RWPE1 (cell line): Measurements from ENCODE around the gene OCLN.
A peak's percentile ranks its signal among the peaks of the same experiment; 100 is the strongest.
"Not testable (repeated sequence)": the region's sequence is repeated elsewhere in the genome, so short reads cannot be mapped to it uniquely, and the experiment has no call there.

ENCODE experiments used
- CTCF ChIA-PET: fragments of 350-600 bp; sonication (Branson Sonifier 250); formaldehyde crosslinking; extraction: SDS; loops from one replicate; lab custom pipeline; 2021; lab: Yijun Ruan, JAX
- POLR2A ChIA-PET: fragments of 400-600 bp; formaldehyde crosslinking; extraction: SDS; loops from one replicate; lab custom pipeline; 2020; ENCODE audit warnings: antibody characterized with exemption; ENCODE audit not compliant: low non-redundant PET; lab: Yijun Ruan, JAX
- DNase-seq: peaks from one replicate; pipeline ENCODE4 v3.0.0; 2012; ENCODE audit warnings: low spot score
- H3K27ac ChIP-seq: fragments of 450-650 bp; 2 replicates; pipeline ENCODE4 v1.5.1; 2017
- TF ChIP-seq, protein P1 (sequence below): fragments of 450-650 bp; conservative IDR thresholded peaks from 2 replicates; pipeline ENCODE4 v1.5.1; 2017; ENCODE audit warnings: low read depth, mild to moderate bottlenecking

OCLN gene

DNA sequence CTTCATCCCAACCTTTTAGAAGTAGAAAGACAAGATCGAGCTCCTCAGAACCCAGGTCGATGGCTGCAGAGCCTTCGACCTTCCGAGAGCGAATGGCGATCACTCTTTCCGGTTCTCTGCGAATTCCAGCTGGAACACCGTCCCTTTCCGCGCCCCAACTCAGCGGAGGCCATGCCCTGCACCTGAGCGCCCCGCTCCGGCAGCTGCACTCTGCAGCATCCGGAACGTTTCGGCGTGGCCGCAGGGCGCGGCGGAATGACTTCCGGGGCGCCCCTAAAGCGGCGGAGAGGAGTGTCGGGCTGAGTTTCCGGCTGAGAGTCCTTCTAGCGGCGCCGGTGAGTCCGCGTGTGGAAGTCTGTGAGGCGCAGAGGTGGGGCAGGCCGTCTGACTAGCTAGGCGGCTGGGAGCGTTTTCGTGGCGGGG is 67.3 kb downstream of the OCLN start, which contains the start of gene GTF2H2C:
TSS of gene GTF2H2C (plus strand) at position 284 of the 423 bp plus-strand sequence. CDS start 4,942 bp downstream, outside the sequence.
- H3K27ac ChIP-seq, POLR2A ChIA-PET, DNase-seq, CTCF ChIA-PET: not testable (repeated sequence)
- TF ChIP-seq, protein P1, sequence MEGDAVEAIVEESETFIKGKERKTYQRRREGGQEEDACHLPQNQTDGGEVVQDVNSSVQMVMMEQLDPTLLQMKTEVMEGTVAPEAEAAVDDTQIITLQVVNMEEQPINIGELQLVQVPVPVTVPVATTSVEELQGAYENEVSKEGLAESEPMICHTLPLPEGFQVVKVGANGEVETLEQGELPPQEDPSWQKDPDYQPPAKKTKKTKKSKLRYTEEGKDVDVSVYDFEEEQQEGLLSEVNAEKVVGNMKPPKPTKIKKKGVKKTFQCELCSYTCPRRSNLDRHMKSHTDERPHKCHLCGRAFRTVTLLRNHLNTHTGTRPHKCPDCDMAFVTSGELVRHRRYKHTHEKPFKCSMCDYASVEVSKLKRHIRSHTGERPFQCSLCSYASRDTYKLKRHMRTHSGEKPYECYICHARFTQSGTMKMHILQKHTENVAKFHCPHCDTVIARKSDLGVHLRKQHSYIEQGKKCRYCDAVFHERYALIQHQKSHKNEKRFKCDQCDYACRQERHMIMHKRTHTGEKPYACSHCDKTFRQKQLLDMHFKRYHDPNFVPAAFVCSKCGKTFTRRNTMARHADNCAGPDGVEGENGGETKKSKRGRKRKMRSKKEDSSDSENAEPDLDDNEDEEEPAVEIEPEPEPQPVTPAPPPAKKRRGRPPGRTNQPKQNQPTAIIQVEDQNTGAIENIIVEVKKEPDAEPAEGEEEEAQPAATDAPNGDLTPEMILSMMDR = peak; percentile 35; the same call in 1 of the 2 replicates

DNA sequence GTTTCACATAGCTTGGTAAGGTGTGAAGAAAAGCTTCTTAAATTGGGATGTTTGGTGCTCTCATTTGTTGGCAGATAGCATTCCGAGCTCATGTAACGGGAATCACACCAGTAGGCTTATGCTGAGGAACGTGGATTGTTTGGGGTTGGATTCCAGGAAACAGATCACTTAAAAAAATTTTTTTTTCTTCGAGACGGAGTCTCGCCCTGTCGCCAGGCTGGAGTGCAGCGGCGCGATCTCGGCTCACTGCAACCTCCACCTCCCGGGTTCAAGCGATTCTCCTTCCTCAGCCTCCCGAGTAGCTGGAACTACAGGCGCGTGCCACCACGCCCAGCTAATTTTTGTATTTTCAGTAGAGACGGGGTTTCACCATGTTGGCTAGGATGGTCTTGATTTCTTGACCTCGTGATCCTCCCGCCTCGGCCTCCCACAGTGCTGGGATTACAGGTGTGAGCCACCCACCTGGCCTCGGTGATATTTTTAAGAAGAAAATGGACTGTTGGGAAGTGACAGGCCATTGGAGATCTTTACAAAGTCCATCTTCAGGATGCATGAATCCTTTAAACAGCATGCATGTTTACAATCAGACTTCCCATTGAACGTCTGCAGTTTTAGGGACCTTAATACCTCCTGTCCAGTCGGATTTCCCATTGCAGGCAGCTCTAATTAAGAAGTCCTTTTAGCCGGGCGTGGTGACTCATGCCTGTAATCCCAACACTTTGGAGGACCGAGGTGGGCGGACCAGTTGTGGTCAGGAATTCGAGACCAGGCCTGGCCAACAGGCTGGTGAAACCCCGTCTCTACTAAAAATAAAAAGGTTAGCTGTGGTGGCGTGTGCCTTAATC is 68.2 kb downstream of the OCLN start:
- CTCF ChIA-PET, H3K27ac ChIP-seq, DNase-seq, POLR2A ChIA-PET: not testable (repeated sequence)

DNA sequence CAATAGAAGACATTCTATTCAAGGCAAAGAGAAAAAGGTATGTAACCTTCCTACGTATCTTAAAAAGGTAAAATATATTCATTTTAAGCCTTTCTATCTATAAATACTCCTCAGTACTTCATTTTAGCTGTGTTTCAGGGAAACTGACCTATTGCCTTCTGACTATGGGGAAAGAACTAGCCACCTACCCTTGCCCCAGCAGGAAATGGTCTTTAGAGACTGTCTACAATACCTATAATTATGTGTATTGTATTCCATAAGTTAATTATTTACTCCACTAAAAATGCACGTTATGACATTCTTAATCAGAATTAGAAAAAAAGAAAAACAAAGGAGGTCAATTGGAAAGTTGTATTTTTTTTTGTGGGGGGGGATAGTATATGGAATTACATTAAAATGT is 73.6 kb downstream of the OCLN start:
- H3K27ac ChIP-seq, CTCF ChIA-PET, DNase-seq, POLR2A ChIA-PET: not testable (repeated sequence)

DNA sequence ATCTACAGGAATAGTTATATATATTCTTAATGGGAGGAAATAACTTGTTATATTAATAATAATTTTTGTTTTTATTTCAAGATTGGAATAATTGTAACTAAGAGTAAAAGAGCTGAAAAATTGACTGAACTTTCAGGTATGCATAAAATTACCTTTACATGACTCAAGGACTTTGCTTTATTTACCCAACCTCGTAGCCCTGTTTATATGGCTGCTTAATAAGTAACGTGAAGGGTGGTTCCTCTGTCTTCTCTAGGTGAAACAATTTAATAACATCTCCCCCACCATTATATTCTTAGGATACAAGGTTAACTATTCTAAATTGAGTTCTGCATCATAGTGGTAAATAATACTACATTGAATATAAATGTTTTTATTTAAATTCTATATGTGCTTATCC is 75.5 kb downstream of the OCLN start:
- POLR2A ChIA-PET, CTCF ChIA-PET, DNase-seq, H3K27ac ChIP-seq: not testable (repeated sequence)

DNA sequence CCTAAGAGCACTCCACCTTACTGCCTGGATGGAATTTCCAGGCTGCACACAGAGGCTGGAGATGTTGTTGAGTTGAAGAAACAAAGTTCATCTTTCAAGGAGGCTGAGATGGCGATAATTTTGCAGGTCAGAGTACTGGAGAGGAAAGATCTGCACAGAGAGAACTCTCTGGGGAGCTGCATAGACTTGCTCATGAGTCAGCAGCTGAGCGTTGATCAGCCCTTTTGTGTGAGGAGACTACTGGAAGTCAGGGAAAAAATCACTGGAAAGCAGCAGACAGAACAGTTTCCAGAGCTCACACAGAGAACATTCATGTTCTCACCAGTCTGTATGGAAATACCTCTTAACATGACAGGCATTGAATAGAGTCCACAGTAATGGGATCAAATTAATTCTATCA is 90.8 kb downstream of the OCLN start:
- DNase-seq, POLR2A ChIA-PET, CTCF ChIA-PET, H3K27ac ChIP-seq: not testable (repeated sequence)

DNA sequence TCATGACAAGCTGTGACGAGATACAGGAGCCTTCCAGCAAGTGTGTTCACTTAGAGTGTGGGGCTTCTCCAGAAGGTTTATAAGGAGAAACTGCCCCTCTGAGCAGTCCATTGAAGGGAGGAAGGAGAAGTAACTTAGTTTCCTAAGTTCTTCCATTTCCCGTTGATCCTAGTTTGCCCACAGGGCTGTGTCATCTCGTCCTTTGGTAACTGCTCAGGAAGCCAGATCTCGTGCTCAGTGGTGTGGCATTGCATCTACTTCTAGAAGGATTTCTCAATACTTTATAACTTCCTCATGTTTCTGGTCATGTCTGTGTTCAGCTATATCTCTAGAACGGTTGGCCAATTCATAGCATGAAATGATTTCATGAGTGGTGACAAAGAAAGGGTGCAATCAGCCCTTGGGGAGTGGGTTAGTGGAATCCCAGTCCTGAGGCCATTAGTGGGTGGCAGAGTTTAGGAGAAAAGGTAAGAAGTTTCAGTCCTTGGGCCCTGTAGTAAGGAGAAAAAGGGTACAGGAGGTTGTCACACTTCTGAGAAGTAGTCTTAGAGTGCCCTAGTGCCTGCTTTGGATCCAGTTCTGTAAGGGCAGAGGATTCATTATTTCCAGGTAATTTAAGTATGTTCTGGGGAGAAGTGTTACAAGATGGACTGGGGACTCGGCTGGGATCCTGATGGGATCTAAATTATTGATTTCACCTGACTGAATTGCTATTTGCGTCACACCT is 103.7 kb downstream of the OCLN start:
- H3K27ac ChIP-seq, DNase-seq, CTCF ChIA-PET, POLR2A ChIA-PET: not testable (repeated sequence)

DNA sequence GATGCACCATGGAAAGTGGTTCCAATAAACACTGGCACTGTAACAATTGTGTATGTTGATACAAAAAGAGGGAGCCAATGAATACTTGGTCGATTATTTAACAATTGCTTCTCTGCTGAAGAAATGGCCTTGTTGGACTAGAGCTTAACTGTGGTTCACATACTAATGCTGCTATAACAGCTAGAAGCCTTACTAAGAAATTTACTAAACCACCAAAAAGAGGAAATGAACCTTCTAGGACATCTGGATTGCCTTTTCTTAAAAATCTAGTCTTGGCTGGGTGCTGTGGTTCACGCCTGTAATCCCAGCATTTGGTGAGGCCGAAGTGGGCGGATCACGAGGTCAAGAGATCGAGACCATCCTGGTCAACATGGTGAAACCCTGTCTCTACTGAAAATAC is 109.4 kb downstream of the OCLN start:
- CTCF ChIA-PET, POLR2A ChIA-PET, H3K27ac ChIP-seq, DNase-seq: not testable (repeated sequence)

DNA sequence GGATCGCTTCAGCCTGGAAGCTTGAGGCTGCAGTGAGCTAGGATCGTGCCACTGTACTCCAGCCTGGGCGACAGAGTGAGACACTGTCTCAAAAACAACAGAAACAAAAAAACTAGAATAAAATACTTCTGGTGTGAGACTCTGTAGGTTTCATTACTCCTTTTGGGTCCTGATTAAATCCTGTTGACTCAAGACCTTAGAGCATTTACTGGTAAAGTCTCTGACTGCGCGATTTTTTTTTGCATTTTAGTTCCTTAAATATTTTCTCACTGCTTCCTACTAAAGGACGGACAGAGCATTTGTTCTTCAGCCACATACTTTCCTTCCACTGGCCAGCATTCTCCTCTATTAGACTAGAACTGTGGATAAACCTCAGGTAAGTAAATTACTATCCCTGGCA is 114.2 kb downstream of the OCLN start:
- POLR2A ChIA-PET, H3K27ac ChIP-seq, DNase-seq, CTCF ChIA-PET: not testable (repeated sequence)
